MG63 (cell line): Measurements from ENCODE around the gene BCCIP. TPM values are rescaled to one million over a fixed set of nuclear protein-coding genes. Genes with fewer than 3 reads are reported as not detected.
A peak's percentile ranks its signal among the peaks of the same experiment; 100 is the strongest.

ENCODE experiments used
- DNase-seq: peaks from one replicate; pipeline ENCODE4 v3.0.0-alpha.2; 2020
- H3K27me3 ChIP-seq: fragments of 250-450 bp; sonication (Bioruptor Pico); 2 replicates; pipeline ENCODE4 v1.5.1; 2020; ENCODE audit warnings: mild to moderate bottlenecking, moderate library complexity
- H3K36me3 ChIP-seq: fragments of 250-450 bp; sonication (Bioruptor Pico); 2 replicates; pipeline ENCODE4 v1.5.1; 2020; ENCODE audit warnings: mild to moderate bottlenecking, moderate library complexity
- H3K4me3 ChIP-seq: fragments of 250-450 bp; sonication (Bioruptor Pico); 2 replicates; pipeline ENCODE4 v1.5.1; 2020; ENCODE audit warnings: mild to moderate bottlenecking, moderate library complexity
- H3K9me3 ChIP-seq: fragments of 250-450 bp; sonication (Bioruptor Pico); 2 replicates; pipeline ENCODE4 v1.5.1; 2020; ENCODE audit warnings: mild to moderate bottlenecking, moderate library complexity
- total RNA-seq: library from RNA; depleted of rRNA; stranded (reverse); fragments of >200 nt; shearing (Covaris generic); gene quantifications from 2 replicates; pipeline ENCODE4 v1.2.3, GENCODE V29; 2014; ENCODE audit warnings: low replicate concordance; rRNA removed

The BCCIP gene
- total RNA-seq, 1 experiment from 2014 or later: 89.8 TPM

DNA sequence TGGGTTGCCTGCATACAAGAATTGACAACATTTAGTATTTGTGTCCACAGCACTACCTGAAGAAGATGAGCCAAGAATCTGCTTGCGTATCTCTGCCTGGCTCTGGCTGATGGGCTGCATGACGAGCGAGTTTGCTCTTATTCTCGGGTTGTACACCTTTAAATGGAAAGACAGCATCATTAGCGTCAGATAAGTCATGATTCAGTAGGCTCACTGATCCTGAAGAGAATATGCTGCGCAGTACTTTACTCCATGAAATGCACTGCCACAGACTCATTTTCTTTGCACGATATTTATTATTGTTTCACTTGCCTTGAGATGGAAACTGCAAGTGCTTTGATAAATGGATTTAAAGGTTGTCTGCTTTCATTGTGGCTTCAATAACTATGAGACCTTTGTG lies 29.1 kb downstream of the BCCIP start:
- Histone ChIP-seq H3K4me3 (no peak overlapping the region), H3K9me3 (no peaks in the 10 kb centered on the region), H3K27me3 (no peaks in the 10 kb centered on the region), H3K36me3 (peaks cover 15% of the 10 kb centered on the region)
- DNase-seq: no peak

DNA sequence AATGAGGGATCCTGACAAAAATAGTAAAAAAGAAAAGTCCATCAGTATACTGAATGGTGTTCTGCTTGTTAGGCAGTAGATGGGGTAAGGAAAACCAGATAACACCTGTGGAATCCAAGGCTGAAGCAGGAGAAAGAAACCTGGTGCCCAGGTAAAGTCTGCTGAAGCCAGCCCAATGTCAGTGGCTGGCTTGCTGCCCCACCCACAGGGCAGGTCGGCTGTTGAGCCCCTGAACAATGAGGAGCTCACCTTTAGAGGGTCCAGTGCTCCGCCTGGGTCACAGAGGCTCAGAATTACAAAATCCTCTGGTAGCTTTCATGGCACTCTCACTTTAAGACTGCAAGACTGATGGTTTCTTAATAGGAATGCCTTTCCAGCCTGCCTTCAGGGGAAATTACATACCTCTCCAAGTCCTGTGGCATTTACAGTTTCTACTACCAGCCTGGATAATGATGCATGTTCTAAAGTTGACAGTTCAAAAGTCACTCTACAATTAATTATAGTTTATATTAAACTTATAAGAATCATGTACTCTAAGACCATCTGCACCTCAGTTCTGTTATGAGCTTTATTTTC lies 33.9 kb downstream of the BCCIP start:
- Histone ChIP-seq H3K36me3 (peaks cover 10% of the 10 kb centered on the region), H3K9me3 (no peaks in the 10 kb centered on the region), H3K4me3 (no peak overlapping the region), H3K27me3 (no peaks in the 10 kb centered on the region)
- DNase-seq: no peak

DNA sequence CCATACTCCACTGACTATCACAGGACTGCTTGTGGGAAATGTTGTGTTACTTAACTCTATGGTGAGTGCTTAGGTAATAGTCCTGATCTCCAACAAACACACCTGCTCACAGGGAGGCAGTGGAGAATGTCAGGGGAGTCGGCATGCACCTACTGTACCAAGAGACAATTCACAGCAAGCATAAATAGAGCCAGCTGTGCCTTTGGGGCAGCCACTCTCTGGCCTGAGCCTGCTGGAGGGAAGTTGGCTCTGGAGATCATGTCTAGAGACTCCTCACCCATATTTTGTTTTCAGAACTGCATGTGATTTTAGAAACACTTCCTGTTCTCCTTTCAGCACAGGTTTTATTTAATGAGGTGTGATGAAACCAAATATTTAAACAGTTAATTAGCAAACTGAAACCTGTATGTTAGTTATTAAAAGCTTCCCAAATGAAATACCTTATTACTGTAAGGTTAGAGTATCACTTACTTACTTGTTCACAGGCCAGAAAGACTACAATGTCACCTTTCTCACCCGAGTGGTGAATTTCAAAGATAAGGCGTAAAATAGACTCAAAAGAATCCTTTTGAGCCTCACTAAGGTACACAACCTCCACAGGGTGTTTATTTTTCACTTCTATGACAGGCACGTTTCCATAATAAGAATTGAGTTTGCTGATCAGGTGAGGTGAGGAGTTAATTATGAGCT lies 35.9 kb downstream of the BCCIP start:
- peaks cover 4% of the 10 kb centered on the region for H3K36me3 ChIP-seq
- no peak for DNase-seq

DNA sequence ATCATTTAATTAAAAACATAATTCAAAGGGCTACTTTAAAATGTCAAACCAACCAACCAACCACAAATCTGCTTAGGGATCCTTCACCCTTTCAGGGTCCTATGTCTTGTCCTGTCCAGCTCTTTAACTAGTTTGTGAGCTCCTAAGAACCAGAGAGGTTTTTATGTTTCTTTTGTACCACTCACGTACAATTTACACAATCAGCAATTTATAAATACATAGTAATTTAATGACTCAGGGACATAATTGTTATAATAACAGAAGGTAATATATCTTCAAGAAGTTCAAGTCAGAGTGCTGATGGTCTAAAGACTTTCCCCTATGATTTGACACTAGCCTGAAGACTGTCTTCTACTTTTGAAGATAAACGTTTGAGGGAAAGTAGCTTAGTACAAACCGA lies 41.8 kb downstream of the BCCIP start:
- Histone ChIP-seq H3K9me3 (no peaks in the 10 kb centered on the region), H3K27me3 (no peaks in the 10 kb centered on the region), H3K4me3 (no peak overlapping the region), H3K36me3 (no peaks in the 10 kb centered on the region; the same call in 1 of the 2 replicates)
- no peak for DNase-seq

More for the DNA sequence above, 35.9 kb downstream of the BCCIP start:
- H3K9me3 ChIP-seq: no peaks in the 10 kb centered on the region
- no peaks in the 10 kb centered on the region for H3K27me3 ChIP-seq
- H3K4me3 ChIP-seq: no peak overlapping the region

DNA sequence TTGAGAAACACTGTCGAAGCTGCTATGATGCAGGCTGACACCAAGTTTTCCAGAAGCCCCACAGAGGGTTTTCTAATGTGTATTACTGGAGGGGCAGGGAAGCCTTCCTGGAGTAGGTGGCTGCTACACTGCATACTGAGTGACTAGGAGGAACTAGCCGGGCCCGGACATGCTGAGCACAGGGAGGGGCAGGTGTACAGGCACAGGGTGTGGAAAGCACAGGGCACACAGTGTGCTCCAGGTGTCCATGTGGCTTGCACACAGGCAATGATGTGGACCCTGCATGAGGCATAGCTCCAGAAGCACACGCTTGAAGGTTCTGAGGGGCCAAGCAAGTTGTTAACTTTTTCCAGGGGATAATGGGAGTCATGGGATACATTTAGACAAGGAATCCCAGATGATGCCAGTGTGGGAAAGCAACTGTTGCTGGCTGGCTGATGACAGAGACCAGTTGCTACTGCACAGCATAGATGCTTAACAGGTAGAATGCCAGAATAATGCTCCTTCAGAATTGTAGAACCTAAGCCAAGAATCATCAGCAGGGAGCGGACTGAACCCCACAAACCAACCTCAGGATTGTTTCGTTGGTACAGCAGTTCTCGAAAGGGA lies 43.2 kb downstream of the BCCIP start:
- Histone ChIP-seq H3K27me3 (no peaks in the 10 kb centered on the region), H3K4me3 (no peak overlapping the region), H3K9me3 (no peaks in the 10 kb centered on the region), H3K36me3 (no peaks in the 10 kb centered on the region; the same call in 1 of the 2 replicates)
- no peak for DNase-seq

DNA sequence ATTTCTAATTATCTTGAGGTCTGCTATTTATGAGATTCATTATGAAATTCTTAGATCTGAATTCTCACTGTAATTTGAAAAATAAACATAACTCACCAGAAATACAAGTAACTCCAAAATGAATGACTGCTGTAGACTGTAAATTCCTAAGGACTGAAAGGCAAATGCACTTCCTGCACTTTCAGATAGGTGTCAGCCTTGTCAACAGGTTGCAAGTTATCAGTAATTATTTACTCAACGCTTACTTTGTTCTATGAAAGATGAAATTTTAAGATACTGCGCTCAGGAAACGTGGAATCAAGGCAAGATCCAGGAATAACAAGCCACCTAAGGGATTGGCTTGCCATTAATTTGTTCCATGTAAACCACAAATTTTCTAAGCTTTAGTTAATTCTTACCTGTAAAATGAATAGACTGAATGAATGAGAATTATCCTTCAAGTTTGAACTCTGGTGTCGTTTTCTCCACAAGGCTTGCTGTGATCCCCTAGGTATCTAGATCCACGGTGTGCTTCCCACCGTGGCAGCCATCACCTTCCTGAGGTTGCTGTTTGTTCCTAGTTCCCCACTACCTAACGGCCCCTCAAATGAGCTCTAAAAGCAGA lies 45.1 kb downstream of the BCCIP start:
- Histone ChIP-seq H3K4me3 (no peak overlapping the region), H3K36me3 (no peaks in the 10 kb centered on the region; the same call in 1 of the 2 replicates), H3K27me3 (no peaks in the 10 kb centered on the region), H3K9me3 (no peaks in the 10 kb centered on the region)
- DNase-seq: no peak

DNA sequence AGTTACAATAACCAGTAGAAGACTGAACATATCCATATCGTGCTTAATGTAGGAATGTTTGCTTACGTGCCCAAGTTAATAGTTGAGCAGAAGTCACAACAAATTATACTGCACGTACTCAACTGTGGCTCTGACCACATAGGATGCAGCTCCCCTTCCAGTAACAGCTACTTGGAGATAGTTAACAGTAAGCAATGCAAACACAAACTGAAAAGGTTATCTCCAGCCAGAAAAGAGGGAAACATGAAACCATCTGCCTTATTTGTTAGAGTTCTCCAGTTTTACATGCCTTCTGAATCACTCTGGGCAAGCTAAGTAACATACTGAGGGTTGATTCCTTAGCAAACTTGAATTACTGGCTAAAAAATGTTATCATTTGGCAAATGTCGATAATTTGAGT lies 48.0 kb downstream of the BCCIP start:
- Histone ChIP-seq H3K36me3 (peaks cover 6% of the 10 kb centered on the region), H3K27me3 (no peaks in the 10 kb centered on the region), H3K4me3 (no peak overlapping the region), H3K9me3 (peaks cover 4% of the 10 kb centered on the region; the same call in 1 of the 2 replicates)
- no peak for DNase-seq

DNA sequence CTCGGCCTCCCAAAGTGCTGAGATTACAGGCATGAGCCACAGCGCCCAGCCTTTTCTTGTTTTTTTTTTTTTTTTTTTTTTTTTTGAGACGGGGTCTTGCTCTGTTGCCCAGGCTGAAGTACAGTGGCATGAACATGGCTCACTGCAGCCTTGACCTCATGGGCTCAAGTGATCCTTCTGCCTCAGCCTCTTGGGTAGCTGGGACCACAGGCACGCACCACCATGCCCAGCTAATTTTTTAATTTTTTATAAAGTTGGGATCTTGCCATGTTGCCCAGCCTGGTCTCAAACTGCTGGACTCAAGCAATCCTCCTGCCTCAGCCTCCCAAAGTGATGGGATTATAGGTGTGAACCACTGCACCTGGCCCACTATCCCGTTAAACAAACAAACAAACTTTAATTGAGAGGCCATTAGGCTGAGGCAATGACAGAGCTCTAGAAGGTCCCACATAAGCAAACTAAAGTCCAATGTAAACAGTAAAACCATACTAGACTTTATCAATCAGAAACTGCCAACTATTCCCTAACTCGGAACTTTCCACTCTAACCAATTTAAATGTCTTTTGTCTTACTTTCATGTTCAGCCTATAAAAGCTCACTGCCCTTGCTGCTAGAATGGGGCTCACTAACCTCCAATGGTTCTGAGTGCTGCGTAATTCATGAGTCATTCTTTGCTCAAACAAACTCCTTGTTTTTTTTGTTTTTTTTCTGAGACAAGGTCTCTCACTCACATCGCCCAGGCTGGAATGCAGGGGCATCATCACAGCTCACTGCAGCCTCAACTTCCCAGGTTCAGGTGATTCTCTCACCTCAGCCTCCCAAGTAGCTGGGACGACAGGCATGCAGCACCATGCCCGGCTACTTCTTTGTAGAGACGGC lies 55.9 kb downstream of the BCCIP start:
- no peak overlapping the region for H3K4me3 ChIP-seq
- DNase-seq: peak; percentile 70
- peaks cover 13% of the 10 kb centered on the region for H3K36me3 ChIP-seq
- no peaks in the 10 kb centered on the region for H3K27me3 ChIP-seq
- peaks cover 13% of the 10 kb centered on the region for H3K9me3 ChIP-seq

DNA sequence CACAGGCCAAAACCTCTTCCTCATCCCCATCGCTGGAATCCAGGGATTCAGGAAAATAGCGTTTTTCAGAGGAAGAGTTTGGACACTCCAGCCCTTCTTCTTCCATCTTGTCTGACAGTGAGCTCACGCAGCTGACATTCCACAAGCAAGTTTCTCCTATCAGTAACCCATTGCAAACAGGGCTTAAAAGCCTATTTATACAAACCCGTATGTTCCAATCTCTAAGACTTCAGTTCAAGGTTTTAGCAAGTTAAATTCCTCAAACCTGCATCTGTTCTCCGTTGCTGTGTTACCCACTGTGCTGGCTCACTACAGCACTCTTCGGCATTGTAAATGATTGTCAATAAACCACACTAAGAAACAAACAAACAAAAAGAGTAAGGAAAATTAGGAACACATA lies 57.4 kb downstream of the BCCIP start:
- no peaks in the 10 kb centered on the region for H3K27me3 ChIP-seq
- no peak overlapping the region for H3K4me3 ChIP-seq
- H3K9me3 ChIP-seq: peaks cover 13% of the 10 kb centered on the region
- DNase-seq: no peak
- peaks cover 15% of the 10 kb centered on the region for H3K36me3 ChIP-seq

DNA sequence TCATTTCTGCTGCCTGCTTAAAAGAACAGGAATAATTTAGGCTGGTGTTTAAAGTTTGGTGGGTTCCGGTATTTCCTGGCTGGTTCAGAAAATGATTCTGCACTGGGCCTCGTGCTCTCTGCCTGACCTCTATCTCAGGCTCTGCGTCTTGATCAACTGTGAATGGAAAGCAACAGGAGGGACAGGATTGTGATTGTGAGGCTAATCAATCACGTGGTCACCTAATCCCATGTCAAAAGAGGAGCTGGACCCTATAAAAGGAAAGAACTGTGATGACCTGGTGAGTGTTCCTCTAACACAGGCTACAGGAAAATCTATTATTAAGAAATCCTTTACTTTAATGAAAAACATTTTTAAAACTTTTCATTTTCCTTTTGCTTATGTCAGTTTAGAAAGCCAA lies 57.8 kb downstream of the BCCIP start, which contains the start of gene DHX32:
Gene DHX32, minus strand, starts transcription at position 101 of the 400 bp plus-strand sequence. CDS start 468 bp downstream, outside the sequence.
- no peak for DNase-seq
- Histone ChIP-seq H3K9me3 (peaks cover 11% of the 10 kb centered on the region), H3K4me3 (no peak within 1 kb of the TSS), H3K36me3 (peaks cover 11% of the 10 kb centered on the region), H3K27me3 (no peaks in the 10 kb centered on the region)

DNA sequence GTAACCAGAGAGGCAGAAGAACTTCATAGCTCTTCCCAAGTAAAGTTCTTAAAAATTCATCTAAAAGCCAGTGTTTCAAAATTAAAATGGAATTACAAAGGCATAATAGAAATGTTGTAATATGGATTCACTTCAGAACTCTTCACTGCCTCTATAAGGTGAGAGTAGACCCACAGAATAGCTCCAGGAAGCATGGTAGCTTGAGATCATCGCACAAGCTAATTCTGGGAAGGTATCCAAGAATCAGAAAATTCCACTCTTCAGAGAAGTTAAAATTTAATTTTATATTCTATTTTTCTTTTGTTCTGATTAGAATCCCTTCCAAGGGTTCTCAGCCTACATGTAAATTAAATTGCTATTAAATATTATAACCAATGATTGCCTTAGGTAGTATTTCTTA lies 59.2 kb downstream of the BCCIP start:
- Histone ChIP-seq H3K36me3 (peaks cover 2% of the 10 kb centered on the region; the same call in 1 of the 2 replicates), H3K9me3 (peaks cover 3% of the 10 kb centered on the region; the same call in 1 of the 2 replicates), H3K4me3 (no peak overlapping the region), H3K27me3 (no peaks in the 10 kb centered on the region)
- no peak for DNase-seq

DNA sequence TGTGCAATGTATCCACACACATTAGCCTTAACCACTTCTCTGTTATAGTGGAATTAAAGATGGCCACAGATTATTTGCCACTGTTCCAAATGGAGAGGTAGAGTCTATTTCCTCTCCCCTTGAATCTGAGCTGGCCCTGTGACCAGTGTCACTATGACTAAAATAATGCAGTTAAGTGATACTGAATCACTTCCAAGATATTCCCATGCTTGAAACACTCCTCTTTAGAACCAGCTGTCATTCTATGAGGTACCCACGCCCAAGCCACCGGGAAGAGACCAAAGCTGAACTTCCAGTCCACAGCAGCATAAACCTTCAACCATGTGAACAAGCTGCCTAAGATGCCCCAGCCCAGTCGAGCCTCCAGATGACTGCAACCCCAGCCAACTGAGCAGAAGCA lies 59.9 kb downstream of the BCCIP start:
- no peak for DNase-seq
- H3K36me3 ChIP-seq: peaks cover 2% of the 10 kb centered on the region; the same call in 1 of the 2 replicates
- H3K27me3 ChIP-seq: no peaks in the 10 kb centered on the region
- H3K9me3 ChIP-seq: peaks cover under 1% of the 10 kb centered on the region; the same call in 1 of the 2 replicates
- H3K4me3 ChIP-seq: no peak overlapping the region

Other genes starting within 250 kb of the BCCIP start
- not detected in 2 replicates for gene TEX36, start 140.4 kb upstream of the BCCIP start, total RNA-seq
- 13.6 and 16.7 TPM in 2 replicates for gene EDRF1, start 103.8 kb upstream of the BCCIP start, total RNA-seq
- gene MMP21, start 47.7 kb upstream of the BCCIP start, total RNA-seq: not detected in 2 replicates
- gene UROS, start 288 bp upstream of the BCCIP start, total RNA-seq: 78.8 and 87.2 TPM in 2 replicates
- 29.6 and 37.2 TPM in 2 replicates for gene DHX32, start 57.7 kb downstream of the BCCIP start, total RNA-seq
- not detected in 2 replicates for gene FANK1, start 73.0 kb downstream of the BCCIP start, total RNA-seq